ENCODE measurements around the gene CATSPER2.
"Not testable (repeated sequence)": the region's sequence is repeated elsewhere in the genome, so short reads cannot be mapped to it uniquely, and the experiment has no call there.

- TF ChIP-seq CTCF (IDR thresholded peaks at IDR 0.05 in 2 of 3, conservative IDR thresholded peaks at IDR 0.05 in 1 of 3; ENCODE audit: borderline replicate concordance in 1 of 3, insufficient read depth in 1 of 3, low read depth in 2 of 3, low read length in 2 of 3); TCF7L2 (IDR thresholded peaks at IDR 0.05; ENCODE audit: borderline replicate concordance, extremely low read depth, insufficient read depth, insufficient read length); POLR2AphosphoS5 (IDR thresholded peaks at IDR 0.05; ENCODE audit: low read depth, low read length): not testable (repeated sequence)
Measured at GRCh38 chr15:43638464-43639204, 10.0 kb downstream of the CATSPER2 start.
